HepG2 (cell line): ENCODE data around the gene NUCB1. TPM values are rescaled to one million over a fixed set of nuclear protein-coding genes. Genes with fewer than 3 reads are reported as not detected.

Experiments
- ATF1 ChIP-seq: IDR thresholded peaks from 2 replicates; pipeline ENCODE4 v1.6.1; 2016; ENCODE audit warnings: mild to moderate bottlenecking, control low read depth
- E2F1 ChIP-seq: sonication (generic); formaldehyde crosslinking; IDR thresholded peaks from 2 replicates; pipeline ENCODE4 v1.5.0; 2020; ENCODE audit warnings: missing genetic modification reagents
- ETS1 ChIP-seq: sonication (generic); formaldehyde crosslinking; IDR thresholded peaks from 2 replicates; pipeline ENCODE4 v1.4.0; 2020; ENCODE audit warnings: missing genetic modification reagents
- GPBP1L1 ChIP-seq: sonication (generic); formaldehyde crosslinking; IDR thresholded peaks from 2 replicates; pipeline ENCODE4 v1.5.0; 2020; ENCODE audit warnings: mild to moderate bottlenecking, missing genetic modification reagents
- HMG20B ChIP-seq: conservative IDR thresholded peaks from 2 replicates; pipeline ENCODE4 v1.6.1; 2016; ENCODE audit warnings: missing genetic modification reagents, missing compliant biosample characterization
- KAT8 ChIP-seq: IDR thresholded peaks from 2 replicates; pipeline ENCODE4 v1.6.1; 2016; ENCODE audit warnings: missing genetic modification reagents, missing compliant biosample characterization
- MIER2 ChIP-seq: IDR thresholded peaks from 2 replicates; pipeline ENCODE4 v1.6.1; 2016; ENCODE audit warnings: missing biosample characterization, missing genetic modification reagents
- PBX3 ChIP-seq: sonication (generic); formaldehyde crosslinking; IDR thresholded peaks from 2 replicates; pipeline ENCODE4 v1.8.1; 2023; ENCODE audit warnings: missing genetic modification reagents, inconsistent platforms, borderline replicate concordance
- SETDB1 ChIP-seq: sonication (generic); formaldehyde crosslinking; IDR thresholded peaks from 2 replicates; pipeline ENCODE4 v1.5.1; 2020; ENCODE audit warnings: missing genetic modification reagents, mild to moderate bottlenecking, borderline replicate concordance
- TARDBP ChIP-seq: sonication (generic); formaldehyde crosslinking; IDR thresholded peaks from 2 replicates; pipeline ENCODE4 v1.8.0; 2022; ENCODE audit warnings: mild to moderate bottlenecking, missing genetic modification reagents
- U2AF1 ChIP-seq: fragments of 200-400 bp; formaldehyde crosslinking; optimal IDR thresholded peaks from 2 replicates; pipeline ENCODE3; 2017; ENCODE audit warnings: mild to moderate bottlenecking, low read depth, low read length
- ZBED4 ChIP-seq: sonication (generic); formaldehyde crosslinking; IDR thresholded peaks from 2 replicates; pipeline ENCODE4 v1.4.0; 2020; ENCODE audit warnings: missing genetic modification reagents, borderline replicate concordance
- ZFP36 ChIP-seq: fragments of 150-350 bp; IDR thresholded peaks from 2 replicates; pipeline ENCODE4 v1.6.1; 2018; ENCODE audit warnings: borderline replicate concordance, low read length, low read depth; ENCODE audit not compliant: partially characterized antibody
- ZNF234 ChIP-seq: sonication (generic); formaldehyde crosslinking; conservative IDR thresholded peaks from 2 replicates; pipeline ENCODE4 v1.5.1; 2020; ENCODE audit warnings: mild to moderate bottlenecking, missing genetic modification reagents
- ZNF446 ChIP-seq: sonication (generic); formaldehyde crosslinking; IDR thresholded peaks from 2 replicates; pipeline ENCODE4 v1.5.0; 2020; ENCODE audit warnings: mild to moderate bottlenecking, missing genetic modification reagents
- ZNF672 ChIP-seq: sonication (generic); formaldehyde crosslinking; IDR thresholded peaks from 2 replicates; pipeline ENCODE4 v1.8.1; 2022; ENCODE audit warnings: missing genetic modification reagents
- ZXDC ChIP-seq: sonication (generic); formaldehyde crosslinking; IDR thresholded peaks from 2 replicates; pipeline ENCODE4 v1.5.0; 2020; ENCODE audit warnings: mild to moderate bottlenecking, missing genetic modification reagents
- polyA plus RNA-seq, 8 experiments: library from polyadenylated mRNA; depleted of rRNA in 3 of 8; stranded (reverse) in 7 of 8; unstranded in 1 of 8; fragments of >200 nt; fragmentation: Illumina TruSeq in 4 of 8; extraction: Trizol in 4 of 8; gene quantifications; 2 replicates each; pipeline versions ENCODE4 v1.2.1 to v1.2.3, GENCODE V29; 2011 to 2016; ENCODE audit warnings: low read depth in 4 of 8, missing spikeins in 1 of 8, mixed read lengths in 1 of 8; ENCODE audit not compliant: insufficient read depth in 1 of 8
- total RNA-seq, 5 experiments: library from RNA; depleted of rRNA; stranded (reverse); fragments of >200 nt; fragmentation: Illumina TruSeq; extraction: Trizol; gene quantifications; 2 replicates each; pipeline ENCODE4 v1.2.3, GENCODE V29; 2016; ENCODE audit warnings: low read depth in 1 of 5

The NUCB1 gene
- total and polyA plus RNA-seq, 2 of the 13 experiments (the other 11 are each of a cell fraction or from before 2014, with no cell fraction given), result 82.3 to 106 TPM

GRCh38 chr19:48966541-48967345 lies 66.6 kb downstream of the NUCB1 start (continued):
- TF ChIP-seq HMG20B (0 out of 2 replicates have a peak, but pooled peaks have one; percentile 10), ZFP36 (no peak), ETS1 (CRISPR knock-in tag) (no peak), KAT8 (CRISPR knock-in tag) (0 out of 2 replicates have a peak, but pooled peaks have one; percentile 4), SETDB1 (no peak), ZNF672 (CRISPR knock-in tag) (no peak; the same call in none of the 2 replicates), ZNF446 (CRISPR knock-in tag) (peak; percentile 58; the same call in 1 of the 2 replicates), TARDBP (CRISPR knock-in tag) (no peak), ZBED4 (no peak), E2F1 (CRISPR knock-in tag) (peak; percentile 37; the same call in 1 of the 2 replicates), U2AF1 (no peak), GPBP1L1 (no peak), ATF1 (no peak), ZNF234 (CRISPR knock-in tag) (no peak), PBX3 (CRISPR knock-in tag) (0 out of 2 replicates have a peak, but pooled peaks have one; percentile 47), MIER2 (no peak), ZXDC (no peak)
